ENCODE measurements around the gene IFNAR2.
"Not testable (repeated sequence)": the region's sequence is repeated elsewhere in the genome, so short reads cannot be mapped to it uniquely, and the experiment has no call there.

Gene IFNAR2

DNA sequence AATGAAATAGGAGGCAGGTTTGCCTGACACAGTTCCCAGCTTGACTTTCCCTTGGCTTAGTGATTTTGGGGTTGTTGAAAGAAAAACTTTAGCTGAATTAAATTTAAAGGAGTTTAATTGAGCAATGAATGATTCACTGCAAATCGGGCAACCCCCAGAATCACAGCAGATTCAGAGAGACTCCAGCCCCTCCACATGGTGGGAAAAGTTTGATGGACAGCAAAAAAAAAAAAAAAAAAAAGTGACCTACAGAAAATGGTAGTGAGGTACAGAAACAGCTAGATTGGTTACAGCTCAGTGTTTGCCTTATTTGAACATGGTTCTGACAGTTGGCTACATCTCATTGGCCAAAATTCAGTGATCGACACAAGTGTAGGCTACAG, 12.6 kb upstream of the IFNAR2 start:
- no peak for DNase-seq

DNA sequence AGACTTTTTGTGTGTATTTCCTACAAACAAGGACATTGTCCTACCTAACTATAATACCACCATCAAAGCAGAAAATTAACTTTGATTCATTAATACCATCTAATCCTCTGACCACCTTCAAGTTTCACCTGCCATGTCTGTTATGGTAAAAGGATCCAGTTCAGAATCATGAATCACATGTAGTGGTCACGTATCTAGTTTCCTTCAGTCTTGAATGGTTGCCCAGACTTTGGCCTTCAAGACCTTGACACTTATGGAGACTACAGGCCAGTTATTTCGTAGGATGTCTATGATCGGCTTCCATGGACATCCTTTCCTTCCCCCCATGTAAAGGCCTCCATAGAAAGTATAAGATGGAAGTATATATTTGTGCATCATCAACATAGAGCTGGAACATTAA, 10.4 kb upstream of the IFNAR2 start:
- no peak for DNase-seq

DNA sequence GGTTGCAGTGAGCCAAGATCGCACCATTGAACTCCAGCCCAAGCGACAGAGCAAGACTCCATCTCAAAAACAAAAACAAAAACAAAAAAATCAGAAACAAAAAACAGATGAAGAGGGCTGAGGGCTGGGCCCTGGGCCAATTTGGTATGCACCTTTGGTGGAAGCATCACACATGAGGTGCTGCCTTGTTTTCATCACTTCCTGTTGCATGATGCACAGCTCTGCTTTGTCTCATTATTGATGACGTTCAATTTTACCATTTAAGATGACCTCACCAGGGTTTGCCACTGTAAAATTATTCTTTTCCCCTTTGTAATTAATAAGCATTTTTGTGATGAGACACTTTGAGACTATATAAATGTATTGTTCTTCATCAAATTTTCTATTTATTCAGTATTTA, 9.8 kb upstream of the IFNAR2 start:
- DNase-seq = no peak

DNA sequence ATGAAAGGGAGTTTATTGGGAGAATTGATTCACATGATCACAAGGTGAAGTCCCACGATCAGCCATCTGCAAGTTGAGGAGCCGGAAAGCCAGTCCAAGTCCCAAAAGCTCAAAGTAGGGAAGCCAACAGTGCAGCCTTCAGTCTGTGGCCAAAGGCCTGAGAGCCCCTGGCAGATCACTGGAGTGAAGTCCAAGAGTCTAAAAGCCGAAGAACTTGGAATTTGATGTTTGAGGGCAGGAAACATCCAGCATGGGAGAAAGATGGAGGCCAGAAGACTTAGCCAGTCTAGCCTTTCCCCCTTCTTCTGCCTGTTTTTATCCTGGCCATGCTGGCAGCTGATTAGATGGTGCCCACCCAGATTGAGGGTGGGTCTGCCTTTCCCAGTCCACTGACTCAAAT, 4.4 kb upstream of the IFNAR2 start:
- DNase-seq = not testable (repeated sequence)

DNA sequence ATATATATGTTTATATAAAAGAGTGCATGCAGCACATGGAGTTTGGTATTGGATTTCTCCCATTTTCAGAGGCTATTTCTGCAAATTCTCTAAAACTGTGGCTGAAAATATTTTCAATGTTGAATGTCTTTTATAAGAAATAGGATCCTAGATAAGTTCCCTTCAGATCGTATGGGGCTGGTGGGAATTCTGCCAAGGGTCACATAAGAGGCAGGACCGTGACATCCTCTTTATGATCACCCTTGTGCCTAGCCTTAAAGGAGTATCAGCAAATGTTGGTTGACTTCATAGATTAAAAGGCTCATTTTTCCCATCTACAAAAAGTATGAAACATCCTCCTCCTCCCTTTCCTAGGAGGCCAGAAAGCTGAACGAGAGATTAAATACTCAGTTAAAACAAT, 1.3 kb upstream of the IFNAR2 start:
- DNase-seq = no peak

DNA sequence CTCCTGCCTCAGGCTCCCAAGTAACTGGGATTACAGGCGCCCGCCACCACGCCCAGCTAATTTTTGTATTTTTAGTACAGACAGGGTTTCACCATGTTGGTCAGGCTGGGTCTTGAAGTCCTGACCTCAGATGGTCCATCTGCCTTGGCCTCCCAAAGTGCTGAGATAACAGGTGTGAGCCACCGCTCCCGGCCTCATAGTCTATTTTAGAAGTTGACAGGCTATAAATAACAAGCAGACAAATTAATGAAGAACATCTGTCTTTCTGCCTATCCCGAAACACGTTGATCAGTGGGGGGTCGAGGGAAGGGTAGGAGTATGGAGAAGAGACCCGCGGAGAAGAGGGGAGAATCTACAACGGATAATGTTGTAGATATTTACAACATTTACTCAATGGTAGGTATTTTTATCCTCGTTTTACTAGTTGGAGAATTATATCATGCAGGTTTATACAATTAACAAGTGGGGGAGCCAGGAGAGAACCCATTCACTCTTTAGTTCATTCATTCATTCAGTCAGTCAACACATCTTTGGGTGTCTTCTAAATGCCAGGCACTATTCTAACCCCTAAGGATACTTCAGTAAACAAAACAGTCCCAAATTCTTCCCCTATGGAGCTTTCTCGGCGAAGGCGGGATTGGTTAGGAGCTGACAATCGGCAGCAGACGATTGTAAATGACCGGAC, 497 bp upstream of the IFNAR2 start:
- DNase-seq = no peak

DNA sequence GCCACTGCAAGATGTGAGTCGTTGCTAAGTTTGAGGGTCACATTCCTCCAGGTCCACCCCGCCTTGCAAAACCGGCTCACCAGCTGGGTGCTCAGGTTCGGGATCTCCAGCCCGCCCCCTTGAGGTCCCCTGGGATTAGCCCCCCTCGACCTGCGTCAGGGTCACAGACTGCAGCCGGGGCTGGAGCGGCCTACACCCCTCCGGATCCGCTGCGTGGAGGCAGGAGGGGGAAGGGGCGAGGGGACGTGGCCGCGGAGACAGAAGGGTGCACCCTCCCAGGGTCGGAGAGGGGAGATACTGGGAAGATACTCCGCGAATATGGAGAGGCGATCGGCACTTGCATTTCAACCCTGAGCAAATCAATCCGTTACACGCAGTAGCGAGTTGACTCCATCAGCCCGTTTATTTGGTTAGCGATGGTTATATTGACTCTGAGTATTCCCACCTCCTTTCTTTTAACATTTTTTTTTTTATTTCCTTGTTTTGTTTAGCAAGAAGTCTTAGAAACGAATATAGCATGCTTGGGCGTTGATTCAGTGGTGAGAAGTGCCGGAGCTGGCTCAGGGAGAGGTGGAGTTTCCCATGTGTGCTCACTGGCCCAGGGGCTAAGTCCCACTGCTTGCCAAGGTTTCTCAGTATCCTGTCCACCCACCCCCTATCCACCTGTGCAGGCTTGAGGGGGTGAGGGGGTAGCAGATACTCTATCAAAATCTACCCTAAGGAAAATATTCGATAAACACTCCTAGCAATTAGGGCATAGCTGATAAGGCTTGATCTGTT, 997 bp downstream of the IFNAR2 start:
- DNase-seq = no peak

DNA sequence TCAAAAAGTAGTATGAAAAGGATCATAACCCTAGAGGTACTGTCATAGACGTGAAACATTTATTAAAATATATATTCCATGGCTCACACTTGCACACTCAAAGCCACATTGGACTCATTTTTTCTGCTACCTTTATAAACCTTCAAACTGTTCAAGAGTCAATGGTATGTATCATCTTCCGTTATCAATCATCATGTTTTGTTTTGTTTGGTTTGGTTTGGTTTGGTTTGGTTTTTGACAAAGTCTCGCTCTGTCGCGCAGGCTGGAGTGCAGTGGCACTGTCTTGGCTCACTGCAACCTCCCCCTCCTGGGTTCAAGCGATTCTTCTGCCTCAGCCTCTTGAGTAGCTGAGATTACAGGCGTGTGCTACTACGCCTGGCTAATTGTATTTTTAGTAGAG, 1.8 kb downstream of the IFNAR2 start:
- DNase-seq = no peak

DNA sequence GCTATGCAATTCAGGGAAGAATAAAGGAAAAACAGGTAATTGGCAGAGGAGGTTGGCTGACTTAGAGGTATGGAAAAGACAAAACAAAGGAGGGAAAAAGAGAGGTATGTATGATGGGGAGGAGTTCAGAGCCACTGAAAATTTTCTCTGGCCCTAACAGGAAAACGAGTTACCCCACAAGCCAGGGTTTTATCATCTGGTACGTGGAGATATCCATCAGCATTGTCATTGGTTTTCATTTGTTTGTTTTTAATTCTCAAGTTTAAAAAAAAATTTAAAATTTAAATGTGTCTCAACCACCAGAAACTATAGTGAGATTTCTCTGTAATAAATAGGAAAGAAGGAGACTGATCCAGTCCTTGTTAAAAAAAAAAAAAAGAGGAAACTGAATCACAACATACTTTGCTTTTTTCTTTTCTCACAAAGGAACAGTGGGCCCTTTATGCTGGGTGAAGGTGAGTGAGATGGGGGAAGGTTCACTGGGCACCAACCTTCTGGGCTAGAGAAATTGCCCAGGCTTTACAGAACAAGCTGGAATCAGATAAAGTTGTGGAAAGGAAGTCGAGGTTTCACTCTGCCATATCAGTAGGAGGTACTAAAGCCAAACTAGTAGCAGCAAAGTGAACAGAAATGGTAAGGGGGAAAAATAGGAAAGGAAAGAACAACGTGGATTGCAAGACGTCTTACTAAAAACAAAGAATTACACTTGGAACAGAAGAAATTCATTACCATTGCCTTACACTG, 2.7 kb downstream of the IFNAR2 start:
- no peak for DNase-seq

DNA sequence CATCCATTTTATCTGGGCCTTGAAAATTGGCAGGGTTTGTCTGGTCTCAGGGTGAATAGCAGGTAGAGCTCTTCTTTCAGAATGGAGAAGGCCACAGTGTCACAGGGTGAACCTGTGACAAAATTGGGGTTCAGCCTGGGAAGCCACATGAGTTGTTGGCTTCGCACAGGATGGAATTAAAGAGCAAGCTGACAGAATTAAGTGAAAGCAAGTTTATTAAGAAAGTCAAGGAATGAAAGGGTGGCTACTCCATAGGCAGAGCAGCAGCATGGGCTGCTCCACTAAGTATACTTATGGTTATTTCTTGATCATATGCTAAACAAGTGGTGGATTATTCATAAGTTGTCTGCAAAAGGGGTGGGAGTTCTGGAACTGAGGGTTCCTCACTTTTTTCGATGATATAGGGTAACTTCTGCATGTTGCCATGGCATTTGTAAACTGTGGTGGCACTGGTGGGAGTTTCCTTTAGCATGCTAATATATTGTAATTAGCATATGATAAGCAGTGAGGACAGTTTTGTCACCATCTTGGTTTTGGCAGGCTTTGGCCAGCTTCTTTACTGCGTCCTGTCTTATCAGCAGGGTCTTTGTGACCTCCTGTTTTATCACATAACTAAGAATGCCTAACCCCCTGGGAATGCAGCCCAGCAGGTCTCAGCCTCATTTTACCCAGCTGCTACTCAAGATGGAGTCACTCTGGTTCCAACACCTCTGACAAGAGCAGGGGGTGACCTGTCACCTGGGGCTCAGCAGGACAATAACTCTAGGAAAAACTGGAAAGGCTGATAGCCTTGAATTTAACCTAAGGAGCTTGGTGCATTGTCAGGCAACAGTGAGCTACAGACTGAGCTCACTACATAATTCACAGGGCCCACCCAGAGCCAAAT, 5.1 kb downstream of the IFNAR2 start:
- no peak for DNase-seq

DNA sequence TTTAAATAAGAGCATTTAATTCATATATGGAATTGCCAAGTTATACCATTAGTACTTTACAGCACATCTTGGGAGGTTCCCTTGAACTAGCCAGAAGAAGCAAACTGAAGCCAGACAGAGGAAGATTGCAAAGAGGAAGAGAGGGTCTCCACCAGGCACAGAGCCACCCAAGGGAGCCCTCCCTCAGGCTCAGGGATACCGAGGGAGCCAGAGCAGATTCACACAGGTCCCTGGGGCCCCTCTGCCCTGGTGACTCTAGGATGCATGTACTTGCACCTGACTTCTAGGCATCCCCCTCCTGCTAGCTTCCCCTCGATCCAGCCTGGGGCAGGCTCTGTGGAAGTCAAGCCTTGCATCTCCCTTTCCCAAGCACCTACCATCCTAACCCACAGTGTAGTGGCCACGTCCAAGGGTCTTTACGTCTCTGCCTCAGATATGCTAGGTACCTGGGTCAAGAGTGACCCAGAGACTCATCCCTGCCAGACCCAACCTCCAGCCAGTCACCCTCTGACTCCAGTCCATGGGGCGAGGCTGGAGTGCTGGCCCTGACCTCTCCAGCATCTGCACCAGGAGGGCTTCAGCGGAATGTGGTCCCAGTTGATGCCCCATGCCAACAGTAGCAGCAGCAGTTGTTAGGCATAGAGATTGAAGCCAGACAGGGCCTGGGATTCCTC, 6.4 kb downstream of the IFNAR2 start:
- no peak for DNase-seq

DNA sequence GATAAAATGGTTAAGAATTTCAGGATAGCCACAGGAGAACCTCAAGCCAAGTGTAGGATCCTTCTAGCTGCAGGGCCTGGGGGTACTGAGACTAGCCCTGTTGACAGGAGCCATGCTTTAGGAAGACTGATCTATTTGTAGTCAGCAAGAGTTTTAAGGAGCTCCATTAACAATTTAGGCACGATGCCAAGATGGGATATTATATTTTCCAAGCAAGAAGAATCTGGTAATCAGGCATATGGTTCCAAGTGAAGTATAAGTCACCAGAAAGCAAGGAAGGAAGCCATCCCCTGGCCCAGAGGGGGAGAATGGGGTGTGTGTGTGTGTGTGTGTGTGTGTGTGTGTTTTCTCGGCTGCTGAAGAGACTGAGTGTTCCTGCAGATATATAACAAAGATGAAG, 7.0 kb downstream of the IFNAR2 start:
- no peak for DNase-seq

DNA sequence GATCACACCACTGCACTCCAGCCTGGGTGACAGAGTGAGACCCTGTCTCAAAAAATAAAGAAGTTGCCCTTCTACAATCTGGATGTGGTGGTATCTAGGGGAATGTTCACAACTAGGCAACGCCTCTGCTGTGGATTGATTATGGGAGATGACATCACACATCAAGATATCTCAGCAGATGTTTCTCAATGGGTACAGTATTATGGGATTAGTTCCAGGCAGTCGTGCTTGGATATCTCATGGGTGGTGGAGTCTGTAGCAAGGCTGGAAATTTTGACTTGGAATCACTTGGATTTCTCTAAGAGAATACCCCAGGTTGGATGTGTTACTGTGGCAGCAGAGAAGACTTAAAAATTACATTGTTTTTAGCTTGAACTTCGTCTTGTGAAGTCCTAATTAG, 7.7 kb downstream of the IFNAR2 start:
- no peak for DNase-seq

DNA sequence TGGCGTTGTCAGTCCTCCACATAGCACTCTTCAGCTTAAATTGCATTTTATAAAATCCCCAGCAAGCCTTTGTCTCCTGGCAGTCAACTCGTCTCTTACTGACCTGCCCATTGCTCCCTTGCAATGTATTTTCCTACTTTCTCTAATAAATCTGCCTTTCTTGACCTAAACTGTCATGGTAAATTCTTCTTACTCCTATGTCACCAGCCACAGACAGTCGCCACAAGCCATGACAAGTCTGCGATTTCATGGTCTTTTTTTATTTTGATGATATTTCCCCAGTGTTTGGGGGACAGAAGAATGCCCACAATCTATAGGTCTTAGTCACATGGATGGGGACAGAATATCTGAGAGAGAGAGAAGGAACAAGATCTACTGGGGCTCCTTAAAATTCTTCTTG, 8.4 kb downstream of the IFNAR2 start:
- DNase-seq = no peak

DNA sequence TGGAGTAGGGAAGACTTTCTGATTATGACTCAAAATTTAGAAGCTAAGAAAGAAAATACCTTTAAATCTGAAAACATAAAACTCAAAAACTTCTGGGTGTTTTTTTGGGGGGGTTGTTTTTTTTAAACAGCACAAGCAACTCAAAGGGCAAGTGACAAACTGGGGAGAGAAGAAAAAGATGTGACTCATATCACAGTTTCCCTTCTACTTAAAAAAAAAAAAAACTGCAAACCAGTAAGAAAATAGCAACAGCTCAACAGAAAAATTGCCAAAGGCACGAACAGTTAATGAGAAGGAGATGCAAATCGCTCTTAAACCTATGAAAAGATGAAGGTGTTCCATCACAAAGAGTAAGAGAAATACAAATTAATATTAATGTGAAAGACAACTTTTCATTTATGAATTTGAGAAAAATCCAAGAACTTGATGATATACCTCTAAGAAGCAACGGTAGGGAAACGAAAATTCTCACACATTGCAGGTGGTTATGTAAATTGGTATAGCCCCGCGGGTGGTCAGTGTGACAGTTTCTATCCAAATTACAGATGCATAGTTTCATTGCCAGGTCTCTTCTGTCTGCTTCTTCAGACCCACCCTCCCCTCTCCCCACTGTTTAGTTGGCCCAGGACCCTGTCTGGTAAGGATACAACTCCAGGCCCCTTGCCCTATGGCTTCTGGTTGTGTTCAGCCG, 9.0 kb downstream of the IFNAR2 start:
- DNase-seq = no peak

DNA sequence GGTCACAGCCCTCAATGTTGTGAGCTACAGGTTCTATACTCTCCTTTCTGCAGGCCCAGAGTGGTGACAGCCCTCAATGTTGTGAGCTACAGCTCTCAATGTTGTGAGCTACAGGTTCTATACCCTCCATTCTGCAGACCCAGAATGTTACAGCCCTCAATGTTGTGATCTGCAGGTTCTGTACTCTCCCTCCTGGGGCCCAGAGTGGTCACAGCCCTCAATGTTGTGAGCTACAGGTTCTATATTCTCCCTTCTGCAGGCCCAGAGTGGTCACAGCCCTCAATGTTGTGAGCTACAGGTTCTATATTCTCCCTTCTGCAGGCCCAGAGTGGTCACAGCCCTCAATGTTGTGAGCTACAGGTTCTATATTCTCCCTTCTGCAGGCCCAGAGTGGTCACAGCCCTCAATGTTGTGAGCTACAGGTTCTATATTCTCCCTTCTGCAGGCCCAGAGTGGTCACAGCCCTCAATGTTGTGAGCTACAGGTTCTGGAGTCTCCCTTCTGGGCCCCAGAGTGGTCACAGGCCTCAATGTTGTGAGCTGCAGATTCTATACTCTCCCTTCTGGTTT, 9.9 kb downstream of the IFNAR2 start:
- not testable (repeated sequence) for DNase-seq

DNA sequence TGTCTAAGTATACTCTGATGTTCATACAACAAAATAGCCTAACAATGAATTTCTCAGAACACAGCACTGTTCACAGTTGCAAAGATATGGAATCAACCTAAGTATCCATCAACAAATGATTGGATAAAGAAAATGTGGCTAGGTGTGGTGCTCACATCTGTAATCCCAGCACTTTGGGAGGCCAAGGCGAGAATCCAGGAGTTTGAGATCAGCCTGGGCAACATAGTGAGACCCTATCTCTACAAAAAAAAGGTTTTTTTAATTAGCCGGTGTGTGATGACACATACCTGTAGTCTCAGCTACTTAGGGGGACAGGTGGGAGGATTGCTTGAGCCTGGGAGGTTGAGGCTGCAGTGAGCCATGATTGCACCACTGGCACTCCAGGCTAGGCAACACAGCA, 10.7 kb downstream of the IFNAR2 start:
- DNase-seq = no peak

DNA sequence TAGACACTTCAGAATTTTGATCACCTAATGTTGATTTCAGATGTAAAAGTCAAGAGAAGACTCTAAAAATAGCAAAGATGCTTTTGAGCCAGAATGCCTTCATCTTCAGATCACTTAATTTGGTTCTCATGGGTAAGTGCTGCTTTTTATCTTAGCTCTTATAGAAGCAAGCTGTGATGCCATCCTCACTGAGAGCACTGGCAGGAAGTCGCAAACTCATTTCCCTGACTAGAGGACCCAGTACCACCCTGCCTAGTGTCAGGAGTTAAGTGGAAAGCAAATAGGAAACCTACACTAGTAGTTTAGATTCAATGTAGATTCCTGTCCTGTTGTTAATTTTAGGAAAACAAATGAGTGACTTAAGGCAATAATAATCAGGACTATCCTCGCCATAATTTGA, 12.1 kb downstream of the IFNAR2 start:
- DNase-seq = peak; percentile 8

DNA sequence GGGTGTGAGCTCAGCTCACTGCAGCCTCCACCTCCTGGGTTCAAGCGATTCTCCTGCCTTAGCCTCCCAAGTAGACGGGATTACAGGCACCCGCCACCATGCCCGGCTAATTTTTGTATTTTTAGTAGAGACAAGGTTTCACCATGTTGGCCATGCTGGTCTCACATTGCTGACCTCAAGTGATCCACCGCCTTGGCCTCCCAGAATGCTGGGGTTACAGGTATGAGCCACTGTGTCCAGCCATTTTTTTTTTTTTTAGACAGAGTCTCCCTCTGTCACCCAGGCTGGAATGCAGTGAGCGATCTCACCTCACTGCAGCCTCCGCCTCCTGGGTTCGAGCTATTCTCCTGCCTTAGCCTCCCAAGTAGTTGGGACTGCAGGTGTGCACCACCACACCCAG, 13.1 kb downstream of the IFNAR2 start:
- not testable (repeated sequence) for DNase-seq

DNA sequence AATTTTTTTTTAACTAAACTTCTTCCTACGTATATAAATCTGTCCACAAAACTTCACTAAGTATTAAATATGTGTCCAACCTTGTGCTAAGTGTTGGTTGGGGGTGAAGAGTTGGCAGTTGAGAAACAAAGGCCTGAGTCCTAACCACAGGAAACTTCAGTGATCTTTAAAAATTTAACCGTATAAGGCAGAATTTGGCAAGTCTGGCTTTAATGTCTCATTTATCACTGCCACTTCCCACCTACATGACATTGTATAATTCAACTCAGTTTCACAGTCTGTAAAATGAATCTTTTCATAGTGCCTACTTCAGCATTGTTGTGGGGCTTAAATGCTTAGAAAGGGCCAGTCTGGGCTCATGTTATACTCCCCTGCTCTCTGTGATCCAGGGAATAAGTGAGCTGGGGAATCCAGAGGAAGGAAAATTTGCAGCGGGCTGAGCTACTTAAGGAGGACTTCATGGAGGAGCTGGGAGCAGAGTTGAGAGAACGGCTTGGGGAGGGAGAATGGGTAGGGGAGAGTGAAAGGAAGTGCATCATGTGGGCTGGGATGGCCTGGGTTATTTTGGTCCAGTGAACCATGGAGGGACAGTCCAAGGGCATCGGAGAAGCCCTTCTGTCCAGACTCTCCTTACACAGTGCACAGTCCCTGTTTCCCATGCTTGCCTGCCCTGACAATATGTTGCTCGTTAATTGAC, 14.5 kb downstream of the IFNAR2 start:
- DNase-seq = no peak

DNA sequence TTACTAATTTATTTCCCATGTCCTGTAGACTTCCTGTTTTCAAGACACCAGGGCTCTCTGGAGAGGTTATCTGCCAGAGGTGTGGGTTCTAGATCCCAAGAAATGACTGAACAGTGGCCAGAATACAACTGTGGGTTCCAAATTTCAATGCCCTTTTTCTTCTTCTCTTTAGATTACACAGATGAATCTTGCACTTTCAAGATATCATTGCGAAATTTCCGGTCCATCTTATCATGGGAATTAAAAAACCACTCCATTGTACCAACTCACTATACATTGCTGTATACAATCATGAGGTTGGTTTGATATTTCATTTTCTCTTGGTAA, 15.0 kb downstream of the IFNAR2 start:
- no peak for DNase-seq
